Tibial artery (tissue), 4 donors: ENCODE measurements around the gene ZCCHC14.

Source experiments
- DNase-seq, 2 donors: peaks; one replicate each; pipeline ENCODE4 v3.0.0-alpha.2; 2019
- H3K27ac ChIP-seq, 2 donors: fragments of 200-600 bp; sonication (generic) in 1 of 2; 1 replicate in 1 of 2; 2 replicates in 1 of 2; pipeline ENCODE4 v1.5.1; 2018 to 2019; ENCODE audit warnings: mild to moderate bottlenecking in 1 of 2
- H3K27me3 ChIP-seq, 2 donors: fragments of 200-600 bp; sonication (generic) in 1 of 2; one replicate each; pipeline versions ENCODE4 v1.5.1 to v1.6.0; 2016 to 2019
- H3K36me3 ChIP-seq, 3 donors: fragments of 200-600 bp; sonication (generic) in 2 of 3; one replicate each; pipeline ENCODE4 v1.5.1; 2016 to 2019; ENCODE audit warnings: mild to moderate bottlenecking in 2 of 3
- H3K4me1 ChIP-seq, 4 donors: fragments of 200-600 bp; sonication (generic) in 2 of 4; 1 replicate in 3 of 4; 2 replicates in 1 of 4; pipeline ENCODE4 v1.5.1; 2016 to 2019
- H3K4me3 ChIP-seq, 2 donors: fragments of 200-600 bp; sonication (generic) in 1 of 2; 1 replicate in 1 of 2; 2 replicates in 1 of 2; pipeline ENCODE4 v1.5.1; 2018 to 2019; ENCODE audit warnings: mild to moderate bottlenecking in 2 of 2
- H3K9me3 ChIP-seq, 3 donors: fragments of 200-600 bp; sonication (generic) in 1 of 3; one replicate each; pipeline ENCODE4 v1.5.1; 2016 to 2019
- CTCF ChIP-seq, 2 experiments: fragments of 200-600 bp in 1 of 2; fragments of 450-650 bp in 1 of 2; IDR thresholded peaks; one replicate each; pipeline ENCODE4 v1.5.1; 2017 to 2019; ENCODE audit warnings: antibody characterized with exemption in 2 of 2, mild to moderate bottlenecking in 1 of 2, moderate library complexity in 1 of 2
- intact Hi-C: fragments of 100-400 bp; cut with DNase I; formaldehyde crosslinking; loops from one replicate; pipeline ENCODE4 v1.15.0; 2023; ENCODE audit warnings: low total_unique reads

The ZCCHC14 gene

GRCh38 chr16:87492721-87493607 lies at the start of gene ZCCHC14:
TSS of gene ZCCHC14 (minus strand) at chr16:87493024. CDS start at chr16:87492238, 786 bp downstream.
- H3K9me3 ChIP-seq: no peaks in the 10 kb centered on the region
- intact Hi-C loops: loop anchor here (1.0 to 2.0 kb wide), 2 partner anchors 29 to 100 kb away; partner anchors contain the start of gene MAP1LC3B
- peak; percentile 99 to 100 for DNase-seq
- H3K4me3 ChIP-seq: peak within 1 kb of the TSS; percentile 64 to 68
- H3K27me3 ChIP-seq: no peaks in the 10 kb centered on the region
- peak in 1 of 2 experiments; percentile 21 for TF ChIP-seq CTCF (IDR thresholded peaks at IDR 0.05)
- no peaks in the 10 kb centered on the region for H3K36me3 ChIP-seq
- H3K27ac ChIP-seq: peak within 1 kb of the TSS; percentile 73
- H3K4me1 ChIP-seq: peaks cover 0 to 46% (median 37%) of the 10 kb centered on the region in 4 donors

GRCh38 chr16:87541872-87542234 lies 49.0 kb upstream of the ZCCHC14 start:
- Histone ChIP-seq H3K9me3 (no peaks in the 10 kb centered on the region), H3K36me3 (no peaks in the 10 kb centered on the region), H3K27ac (peak overlapping the region; percentile 82 to 93), H3K4me3 (peak overlapping the region; percentile 43 to 44), H3K4me1 (peaks cover 0 to 64% (median 25%) of the 10 kb centered on the region in 4 donors), H3K27me3 (no peaks in the 10 kb centered on the region)
- peak; percentile 70 to 93 for DNase-seq
- intact Hi-C loops: no loop called here
- TF ChIP-seq CTCF (IDR thresholded peaks at IDR 0.05): no peak

- peak; percentile 75 to 94 for DNase-seq
- H3K4me1 ChIP-seq: peaks cover 0 to 64% (median 25%) of the 10 kb centered on the region in 4 donors
- peak in 1 of 2 experiments; percentile 30 for TF ChIP-seq CTCF (IDR thresholded peaks at IDR 0.05)
- no peaks in the 10 kb centered on the region for H3K36me3 ChIP-seq
- H3K4me3 ChIP-seq: peak overlapping the region; percentile 43 to 44
- no peaks in the 10 kb centered on the region for H3K27me3 ChIP-seq
- H3K9me3 ChIP-seq: no peaks in the 10 kb centered on the region
- intact Hi-C loops: no loop called here
- H3K27ac ChIP-seq: peak overlapping the region; percentile 82 to 93
These were observed 48.5 kb upstream of the ZCCHC14 start for GRCh38 chr16:87541147-87541871.

- no peak for DNase-seq
- Histone ChIP-seq H3K4me3 (peak overlapping the region; percentile 43 to 44), H3K27ac (peak overlapping the region; percentile 82 to 93), H3K9me3 (no peaks in the 10 kb centered on the region), H3K27me3 (no peaks in the 10 kb centered on the region), H3K36me3 (no peaks in the 10 kb centered on the region), H3K4me1 (peaks cover 0 to 64% (median 25%) of the 10 kb centered on the region in 4 donors)
- intact Hi-C loops: no loop called here
- no peak for TF ChIP-seq CTCF (IDR thresholded peaks at IDR 0.05)
These were observed 48.0 kb upstream of the ZCCHC14 start for GRCh38 chr16:87540897-87541146.

GRCh38 chr16:87540072-87540896 lies 47.5 kb upstream of the ZCCHC14 start:
- no peak for DNase-seq
- no peak for TF ChIP-seq CTCF (IDR thresholded peaks at IDR 0.05)
- H3K36me3 ChIP-seq: no peaks in the 10 kb centered on the region
- H3K27ac ChIP-seq: peak overlapping the region; percentile 82 to 93
- H3K27me3 ChIP-seq: no peaks in the 10 kb centered on the region
- no peaks in the 10 kb centered on the region for H3K9me3 ChIP-seq
- H3K4me1 ChIP-seq: peaks cover 0 to 64% (median 25%) of the 10 kb centered on the region in 4 donors
- intact Hi-C loops: no loop called here
- peak overlapping the region; percentile 43 to 44 for H3K4me3 ChIP-seq
